GM23338 (cell line): Measurements from ENCODE around the gene RAP1GAP2. TPM values are rescaled to one million over a fixed set of nuclear protein-coding genes. Genes with fewer than 3 reads are reported as not detected.

Experiments used
- ATAC-seq: fragments of 200-7000 bp; cut with Tn5 transposase; 3 replicates; pipeline ENCODE4 v1.9.1; 2020
- DNase-seq: peaks from one replicate; pipeline ENCODE4 v3.0.0-alpha.2; 2015; ENCODE audit warnings: low spot score
- H2AFZ ChIP-seq: fragments of 200-600 bp; sonication (generic); 2 replicates; pipeline ENCODE4 v1.8.0; 2016; ENCODE audit warnings: antibody characterized with exemption, mild to moderate bottlenecking, moderate library complexity
- H3F3A ChIP-seq: fragments of 200-600 bp; sonication (generic); replicated peaks from 2 replicates; pipeline ENCODE4 v1.8.0; 2017; ENCODE audit warnings: antibody characterized with exemption, mixed run types, low read depth
- H3K27ac ChIP-seq: fragments of 200-600 bp; sonication (generic); 2 replicates; pipeline ENCODE4 v1.6.1; 2016; ENCODE audit warnings: low read depth
- H3K27me3 ChIP-seq: fragments of 200-600 bp; sonication (generic); 2 replicates; pipeline ENCODE4 v1.8.0; 2016; ENCODE audit warnings: mild to moderate bottlenecking, mixed run types, moderate library complexity; ENCODE audit not compliant: insufficient read depth
- H3K36me3 ChIP-seq: fragments of 200-600 bp; sonication (generic); 2 replicates; pipeline ENCODE4 v1.8.0; 2016; ENCODE audit warnings: mild to moderate bottlenecking; ENCODE audit not compliant: insufficient read depth
- H3K4me1 ChIP-seq: fragments of 200-600 bp; sonication (generic); 2 replicates; pipeline ENCODE4 v1.8.0; 2016; ENCODE audit warnings: mild to moderate bottlenecking, moderate library complexity; ENCODE audit not compliant: insufficient read depth
- H3K4me2 ChIP-seq: fragments of 200-600 bp; sonication (generic); 2 replicates; pipeline ENCODE4 v1.7.1; 2017; ENCODE audit warnings: mixed run types
- H3K4me3 ChIP-seq: fragments of 200-600 bp; sonication (generic); 2 replicates; pipeline ENCODE4 v1.6.1; 2016; ENCODE audit warnings: mixed run types
- H3K79me2 ChIP-seq: fragments of 200-600 bp; sonication (generic); replicated peaks from 2 replicates; pipeline ENCODE4 v1.8.0; 2017; ENCODE audit warnings: mild to moderate bottlenecking; ENCODE audit not compliant: insufficient read depth
- H3K9me2 ChIP-seq: fragments of 200-600 bp; sonication (generic); 2 replicates; pipeline ENCODE4 v1.8.0; 2017; ENCODE audit not compliant: insufficient read depth
- H4K20me1 ChIP-seq: fragments of 200-600 bp; sonication (generic); replicated peaks from 2 replicates; pipeline ENCODE4 v1.8.0; 2017; ENCODE audit warnings: mild to moderate bottlenecking; ENCODE audit not compliant: insufficient read depth
- H3K27ac Mint-ChIP-seq: 2 replicates; pipeline ENCODE4 v1.8.0; 2020; ENCODE audit warnings: inconsistent platforms, mild to moderate bottlenecking, moderate library complexity, mixed read lengths
- H3K27me3 Mint-ChIP-seq: 3 replicates; pipeline ENCODE4 v1.8.0; 2022; ENCODE audit warnings: low read depth, mild to moderate bottlenecking, moderate library complexity, mixed read lengths, inconsistent platforms; ENCODE audit not compliant: insufficient read depth, poor library complexity
- H3K36me3 Mint-ChIP-seq: 3 replicates; pipeline ENCODE4 v1.8.0; 2021; ENCODE audit warnings: low read depth, mild to moderate bottlenecking, inconsistent platforms, moderate library complexity, mixed read lengths
- H3K4me1 Mint-ChIP-seq: 3 replicates; pipeline ENCODE4 v1.8.0; 2020; ENCODE audit warnings: mild to moderate bottlenecking, inconsistent platforms, mixed read lengths
- H3K4me3 Mint-ChIP-seq: 3 replicates; pipeline ENCODE4 v1.8.0; 2021; ENCODE audit warnings: moderate library complexity, mild to moderate bottlenecking, inconsistent platforms, mixed read lengths
- H3K9me3 Mint-ChIP-seq: 3 replicates; pipeline ENCODE4 v1.8.0; 2020; ENCODE audit warnings: moderate library complexity, mild to moderate bottlenecking, inconsistent platforms, mixed read lengths
- CREB1 ChIP-seq: fragments of 250-450 bp; sonication (Bioruptor Pico); IDR thresholded peaks from 2 replicates; pipeline ENCODE4 v1.5.0; 2020; ENCODE audit warnings: low read depth, mild to moderate bottlenecking, moderate library complexity
- EZH2 ChIP-seq: fragments of 200-600 bp; sonication (generic); IDR thresholded peaks from one replicate; pipeline ENCODE4 v1.8.0; 2017; ENCODE audit warnings: antibody characterized with exemption, mild to moderate bottlenecking, low read depth; ENCODE audit not compliant: unreplicated experiment
- EZH2phosphoT487 ChIP-seq: fragments of 200-600 bp; sonication (generic); IDR thresholded peaks from one replicate; pipeline ENCODE4 v1.8.1; 2018; ENCODE audit warnings: antibody characterized with exemption; ENCODE audit not compliant: unreplicated experiment
- JUNB ChIP-seq: IDR thresholded peaks from one replicate; pipeline ENCODE4 v1.6.1; 2016; ENCODE audit warnings: antibody characterized with exemption; ENCODE audit not compliant: unreplicated experiment
- NANOG ChIP-seq: IDR thresholded peaks from 2 replicates; pipeline ENCODE4 v1.6.1; 2016; ENCODE audit warnings: antibody characterized with exemption, borderline replicate concordance
- POLR2AphosphoS5 ChIP-seq: IDR thresholded peaks from 2 replicates; pipeline ENCODE4 v1.6.1; 2016; ENCODE audit warnings: antibody characterized with exemption, low read depth
- STAT1 ChIP-seq: IDR thresholded peaks from one replicate; pipeline ENCODE4 v1.6.1; 2016; ENCODE audit warnings: antibody characterized with exemption; ENCODE audit not compliant: unreplicated experiment
- ZNF114 ChIP-seq: fragments of 250-450 bp; sonication (Bioruptor Pico); IDR thresholded peaks from 2 replicates; pipeline ENCODE4 v1.5.0; 2020; ENCODE audit warnings: mild to moderate bottlenecking, moderate library complexity
- ZNF331 ChIP-seq: fragments of 250-450 bp; sonication (Bioruptor Pico); IDR thresholded peaks from 2 replicates; pipeline ENCODE4 v1.5.0; 2020; ENCODE audit warnings: low read depth, mild to moderate bottlenecking, moderate library complexity
- polyA plus RNA-seq: library from polyadenylated mRNA; unstranded; fragments of >200 nt; fragmentation: Nextera tagmentation; extraction: Ambion mirVana; gene quantifications from 2 replicates; pipeline ENCODE4 v1.2.1, GENCODE V29; 2016
- total RNA-seq: library from RNA; depleted of rRNA; stranded (reverse); fragments of >200 nt; shearing (Covaris generic); gene quantifications from 2 replicates; pipeline ENCODE4 v1.2.3, GENCODE V29; 2014
- TF ChIP-seq, protein P1 (sequence below), 2 experiments: fragments of 200-600 bp in 1 of 2; sonication (generic) in 1 of 2; conservative IDR thresholded peaks; 2 replicates each; pipeline versions ENCODE4 v1.5.1 to v1.6.1; 2016 to 2017; ENCODE audit warnings: antibody characterized with exemption in 2 of 2, low read depth in 2 of 2, mild to moderate bottlenecking in 2 of 2, moderate library complexity in 1 of 2
- TF ChIP-seq, protein P2 (sequence below): fragments of 250-450 bp; sonication (Bioruptor Pico); IDR thresholded peaks from 2 replicates; pipeline ENCODE4 v1.5.0; 2020; ENCODE audit warnings: mild to moderate bottlenecking, moderate library complexity
- TF ChIP-seq, protein P3 (sequence below): IDR thresholded peaks from one replicate; pipeline ENCODE4 v1.6.1; 2018; ENCODE audit warnings: antibody characterized with exemption; ENCODE audit not compliant: unreplicated experiment

The RAP1GAP2 gene
- total and polyA plus RNA-seq, 2 experiments from 2014 or later: 17.8 to 46.1 TPM

DNA sequence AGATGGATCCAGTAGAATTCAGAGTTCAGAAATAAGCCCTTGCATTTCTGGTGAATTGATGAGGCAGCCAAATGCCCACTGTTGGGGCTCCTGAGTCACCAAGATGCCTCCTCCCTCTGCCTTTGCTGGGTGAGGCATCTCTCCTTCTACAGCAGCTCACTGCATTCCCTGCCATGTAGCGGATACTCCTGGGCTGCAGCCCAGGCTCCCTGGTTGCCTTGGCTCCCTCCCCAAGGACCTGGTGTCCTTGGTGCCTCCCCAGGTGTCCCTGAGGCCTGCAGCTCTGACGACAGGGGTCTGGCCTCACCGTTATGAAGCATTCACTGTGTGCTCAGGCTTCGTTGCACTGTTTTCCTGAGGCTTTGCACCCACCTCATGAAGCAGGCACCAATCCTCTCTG, 7.7 kb downstream of the RAP1GAP2 start:
- TF ChIP-seq EZH2phosphoT487 (no peak), NANOG (no peak)
- Histone ChIP-seq H3K4me1 (peaks cover 2% of the 10 kb centered on the region; the same call in 1 of the 2 replicates), H3F3A (no peaks in the 10 kb centered on the region), H3K27ac (no peak overlapping the region), H3K4me3 (no peak overlapping the region), H3K36me3 (no peaks in the 10 kb centered on the region), H3K27me3 (no peaks in the 10 kb centered on the region), H2AFZ (no peak overlapping the region), H3K4me2 (no peak overlapping the region), H4K20me1 (no peaks in the 10 kb centered on the region), H3K9me2 (no peaks in the 10 kb centered on the region), H3K79me2 (no peaks in the 10 kb centered on the region)
- Mint-ChIP-seq H3K27ac (no peak overlapping the region), H3K4me3 (no peak overlapping the region), H3K27me3 (peaks cover 6% of the 10 kb centered on the region), H3K9me3 (no peaks in the 10 kb centered on the region), H3K36me3 (no peaks in the 10 kb centered on the region), H3K4me1 (peaks cover 7% of the 10 kb centered on the region)
- ATAC-seq (no peak), DNase-seq (no peak)

DNA sequence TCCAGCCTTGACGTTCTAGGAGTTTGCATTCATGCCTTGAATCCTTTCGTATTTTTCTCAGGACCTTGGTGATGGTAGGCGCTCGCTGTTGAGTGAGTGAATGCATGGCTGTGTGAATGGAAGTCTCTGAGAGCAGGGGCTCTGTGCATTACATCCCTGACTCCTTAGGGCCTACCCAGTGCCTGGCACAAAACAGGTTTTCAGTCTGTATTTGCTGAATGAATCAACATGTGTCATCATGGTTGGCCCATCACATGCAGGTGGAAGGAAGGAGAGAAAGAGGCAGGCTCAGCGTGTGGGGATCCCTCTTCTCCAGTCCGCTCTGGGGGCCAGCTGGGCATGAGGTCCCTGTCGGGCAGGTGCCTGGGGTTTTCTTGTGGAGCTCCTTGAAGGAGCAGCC, 8.7 kb downstream of the RAP1GAP2 start:
- no peaks in the 10 kb centered on the region for H3K9me3 Mint-ChIP-seq
- H3K27me3 Mint-ChIP-seq: peaks cover 2% of the 10 kb centered on the region
- H3K36me3 Mint-ChIP-seq: no peaks in the 10 kb centered on the region
- no peak for TF ChIP-seq EZH2phosphoT487
- no peak for TF ChIP-seq POLR2AphosphoS5
- no peak for TF ChIP-seq JUNB
- TF ChIP-seq ZNF114 (CRISPR knock-in tag): no peak
- TF ChIP-seq NANOG: no peak
- TF ChIP-seq, protein P1, sequence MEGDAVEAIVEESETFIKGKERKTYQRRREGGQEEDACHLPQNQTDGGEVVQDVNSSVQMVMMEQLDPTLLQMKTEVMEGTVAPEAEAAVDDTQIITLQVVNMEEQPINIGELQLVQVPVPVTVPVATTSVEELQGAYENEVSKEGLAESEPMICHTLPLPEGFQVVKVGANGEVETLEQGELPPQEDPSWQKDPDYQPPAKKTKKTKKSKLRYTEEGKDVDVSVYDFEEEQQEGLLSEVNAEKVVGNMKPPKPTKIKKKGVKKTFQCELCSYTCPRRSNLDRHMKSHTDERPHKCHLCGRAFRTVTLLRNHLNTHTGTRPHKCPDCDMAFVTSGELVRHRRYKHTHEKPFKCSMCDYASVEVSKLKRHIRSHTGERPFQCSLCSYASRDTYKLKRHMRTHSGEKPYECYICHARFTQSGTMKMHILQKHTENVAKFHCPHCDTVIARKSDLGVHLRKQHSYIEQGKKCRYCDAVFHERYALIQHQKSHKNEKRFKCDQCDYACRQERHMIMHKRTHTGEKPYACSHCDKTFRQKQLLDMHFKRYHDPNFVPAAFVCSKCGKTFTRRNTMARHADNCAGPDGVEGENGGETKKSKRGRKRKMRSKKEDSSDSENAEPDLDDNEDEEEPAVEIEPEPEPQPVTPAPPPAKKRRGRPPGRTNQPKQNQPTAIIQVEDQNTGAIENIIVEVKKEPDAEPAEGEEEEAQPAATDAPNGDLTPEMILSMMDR (conservative IDR thresholded peaks at IDR 0.05; ENCODE audit: low read depth in 2 of 2): no peak
- no peak for TF ChIP-seq ZNF331 (CRISPR knock-in tag)
- TF ChIP-seq EZH2: no peak
- no peak for TF ChIP-seq CREB1 (CRISPR knock-in tag)
- TF ChIP-seq, protein P2, sequence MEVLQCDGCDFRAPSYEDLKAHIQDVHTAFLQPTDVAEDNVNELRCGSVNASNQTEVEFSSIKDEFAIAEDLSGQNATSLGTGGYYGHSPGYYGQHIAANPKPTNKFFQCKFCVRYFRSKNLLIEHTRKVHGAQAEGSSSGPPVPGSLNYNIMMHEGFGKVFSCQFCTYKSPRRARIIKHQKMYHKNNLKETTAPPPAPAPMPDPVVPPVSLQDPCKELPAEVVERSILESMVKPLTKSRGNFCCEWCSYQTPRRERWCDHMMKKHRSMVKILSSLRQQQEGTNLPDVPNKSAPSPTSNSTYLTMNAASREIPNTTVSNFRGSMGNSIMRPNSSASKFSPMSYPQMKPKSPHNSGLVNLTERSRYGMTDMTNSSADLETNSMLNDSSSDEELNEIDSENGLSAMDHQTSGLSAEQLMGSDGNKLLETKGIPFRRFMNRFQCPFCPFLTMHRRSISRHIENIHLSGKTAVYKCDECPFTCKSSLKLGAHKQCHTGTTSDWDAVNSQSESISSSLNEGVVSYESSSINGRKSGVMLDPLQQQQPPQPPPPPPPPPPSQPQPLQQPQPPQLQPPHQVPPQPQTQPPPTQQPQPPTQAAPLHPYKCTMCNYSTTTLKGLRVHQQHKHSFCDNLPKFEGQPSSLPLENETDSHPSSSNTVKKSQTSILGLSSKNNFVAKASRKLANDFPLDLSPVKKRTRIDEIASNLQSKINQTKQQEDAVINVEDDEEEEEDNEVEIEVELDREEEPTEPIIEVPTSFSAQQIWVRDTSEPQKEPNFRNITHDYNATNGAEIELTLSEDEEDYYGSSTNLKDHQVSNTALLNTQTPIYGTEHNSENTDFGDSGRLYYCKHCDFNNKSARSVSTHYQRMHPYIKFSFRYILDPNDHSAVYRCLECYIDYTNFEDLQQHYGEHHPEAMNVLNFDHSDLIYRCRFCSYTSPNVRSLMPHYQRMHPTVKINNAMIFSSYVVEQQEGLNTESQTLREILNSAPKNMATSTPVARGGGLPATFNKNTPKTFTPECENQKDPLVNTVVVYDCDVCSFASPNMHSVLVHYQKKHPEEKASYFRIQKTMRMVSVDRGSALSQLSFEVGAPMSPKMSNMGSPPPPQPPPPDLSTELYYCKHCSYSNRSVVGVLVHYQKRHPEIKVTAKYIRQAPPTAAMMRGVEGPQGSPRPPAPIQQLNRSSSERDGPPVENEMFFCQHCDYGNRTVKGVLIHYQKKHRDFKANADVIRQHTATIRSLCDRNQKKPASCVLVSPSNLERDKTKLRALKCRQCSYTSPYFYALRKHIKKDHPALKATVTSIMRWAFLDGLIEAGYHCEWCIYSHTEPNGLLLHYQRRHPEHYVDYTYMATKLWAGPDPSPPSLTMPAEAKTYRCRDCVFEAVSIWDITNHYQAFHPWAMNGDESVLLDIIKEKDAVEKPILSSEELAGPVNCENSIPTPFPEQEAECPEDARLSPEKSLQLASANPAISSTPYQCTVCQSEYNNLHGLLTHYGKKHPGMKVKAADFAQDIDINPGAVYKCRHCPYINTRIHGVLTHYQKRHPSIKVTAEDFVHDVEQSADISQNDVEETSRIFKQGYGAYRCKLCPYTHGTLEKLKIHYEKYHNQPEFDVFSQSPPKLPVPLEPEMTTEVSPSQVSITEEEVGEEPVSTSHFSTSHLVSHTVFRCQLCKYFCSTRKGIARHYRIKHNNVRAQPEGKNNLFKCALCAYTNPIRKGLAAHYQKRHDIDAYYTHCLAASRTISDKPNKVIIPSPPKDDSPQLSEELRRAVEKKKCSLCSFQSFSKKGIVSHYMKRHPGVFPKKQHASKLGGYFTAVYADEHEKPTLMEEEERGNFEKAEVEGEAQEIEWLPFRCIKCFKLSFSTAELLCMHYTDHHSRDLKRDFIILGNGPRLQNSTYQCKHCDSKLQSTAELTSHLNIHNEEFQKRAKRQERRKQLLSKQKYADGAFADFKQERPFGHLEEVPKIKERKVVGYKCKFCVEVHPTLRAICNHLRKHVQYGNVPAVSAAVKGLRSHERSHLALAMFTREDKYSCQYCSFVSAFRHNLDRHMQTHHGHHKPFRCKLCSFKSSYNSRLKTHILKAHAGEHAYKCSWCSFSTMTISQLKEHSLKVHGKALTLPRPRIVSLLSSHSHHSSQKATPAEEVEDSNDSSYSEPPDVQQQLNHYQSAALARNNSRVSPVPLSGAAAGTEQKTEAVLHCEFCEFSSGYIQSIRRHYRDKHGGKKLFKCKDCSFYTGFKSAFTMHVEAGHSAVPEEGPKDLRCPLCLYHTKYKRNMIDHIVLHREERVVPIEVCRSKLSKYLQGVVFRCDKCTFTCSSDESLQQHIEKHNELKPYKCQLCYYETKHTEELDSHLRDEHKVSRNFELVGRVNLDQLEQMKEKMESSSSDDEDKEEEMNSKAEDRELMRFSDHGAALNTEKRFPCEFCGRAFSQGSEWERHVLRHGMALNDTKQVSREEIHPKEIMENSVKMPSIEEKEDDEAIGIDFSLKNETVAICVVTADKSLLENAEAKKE (CRISPR knock-in tag): no peak
- no peak for TF ChIP-seq STAT1
- TF ChIP-seq, protein P3, sequence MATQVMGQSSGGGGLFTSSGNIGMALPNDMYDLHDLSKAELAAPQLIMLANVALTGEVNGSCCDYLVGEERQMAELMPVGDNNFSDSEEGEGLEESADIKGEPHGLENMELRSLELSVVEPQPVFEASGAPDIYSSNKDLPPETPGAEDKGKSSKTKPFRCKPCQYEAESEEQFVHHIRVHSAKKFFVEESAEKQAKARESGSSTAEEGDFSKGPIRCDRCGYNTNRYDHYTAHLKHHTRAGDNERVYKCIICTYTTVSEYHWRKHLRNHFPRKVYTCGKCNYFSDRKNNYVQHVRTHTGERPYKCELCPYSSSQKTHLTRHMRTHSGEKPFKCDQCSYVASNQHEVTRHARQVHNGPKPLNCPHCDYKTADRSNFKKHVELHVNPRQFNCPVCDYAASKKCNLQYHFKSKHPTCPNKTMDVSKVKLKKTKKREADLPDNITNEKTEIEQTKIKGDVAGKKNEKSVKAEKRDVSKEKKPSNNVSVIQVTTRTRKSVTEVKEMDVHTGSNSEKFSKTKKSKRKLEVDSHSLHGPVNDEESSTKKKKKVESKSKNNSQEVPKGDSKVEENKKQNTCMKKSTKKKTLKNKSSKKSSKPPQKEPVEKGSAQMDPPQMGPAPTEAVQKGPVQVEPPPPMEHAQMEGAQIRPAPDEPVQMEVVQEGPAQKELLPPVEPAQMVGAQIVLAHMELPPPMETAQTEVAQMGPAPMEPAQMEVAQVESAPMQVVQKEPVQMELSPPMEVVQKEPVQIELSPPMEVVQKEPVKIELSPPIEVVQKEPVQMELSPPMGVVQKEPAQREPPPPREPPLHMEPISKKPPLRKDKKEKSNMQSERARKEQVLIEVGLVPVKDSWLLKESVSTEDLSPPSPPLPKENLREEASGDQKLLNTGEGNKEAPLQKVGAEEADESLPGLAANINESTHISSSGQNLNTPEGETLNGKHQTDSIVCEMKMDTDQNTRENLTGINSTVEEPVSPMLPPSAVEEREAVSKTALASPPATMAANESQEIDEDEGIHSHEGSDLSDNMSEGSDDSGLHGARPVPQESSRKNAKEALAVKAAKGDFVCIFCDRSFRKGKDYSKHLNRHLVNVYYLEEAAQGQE: no peak

More for the DNA sequence above, 8.7 kb downstream of the RAP1GAP2 start:
- no peak overlapping the region for H3K27ac ChIP-seq
- DNase-seq (no peak), ATAC-seq (no peak)
- H3K36me3 ChIP-seq: no peaks in the 10 kb centered on the region
- H4K20me1 ChIP-seq: no peaks in the 10 kb centered on the region
- no peak overlapping the region for H3K4me2 ChIP-seq
- no peak overlapping the region for H2AFZ ChIP-seq
- H3K9me2 ChIP-seq: no peaks in the 10 kb centered on the region
- Mint-ChIP-seq H3K4me1 (peaks cover 3% of the 10 kb centered on the region; the same call in 1 of the 3 replicates), H3K27ac (no peak overlapping the region), H3K4me3 (no peak overlapping the region)
- no peaks in the 10 kb centered on the region for H3K79me2 ChIP-seq
- no peaks in the 10 kb centered on the region; the same call in 1 of the 2 replicates for H3K4me1 ChIP-seq
- H3K27me3 ChIP-seq: no peaks in the 10 kb centered on the region
- no peak overlapping the region for H3K4me3 ChIP-seq
- H3F3A ChIP-seq: no peaks in the 10 kb centered on the region
